NT2/D1 (cell line): ENCODE results near the gene ADAM17.
"Not testable (repeated sequence)": the region's sequence is repeated elsewhere in the genome, so short reads cannot be mapped to it uniquely, and the experiment has no call there.

Experiments used
- DNase-seq: peaks from one replicate; pipeline ENCODE4 v3.0.0-alpha.2; 2011; ENCODE audit warnings: low read depth, low spot score
- H3K27me3 ChIP-seq: 2 replicates; pipeline ENCODE4 v1.6.0; 2011; ENCODE audit warnings: mild to moderate bottlenecking; ENCODE audit not compliant: insufficient read length, insufficient read depth
- H3K36me3 ChIP-seq: 2 replicates; pipeline ENCODE4 v1.6.1; 2011; ENCODE audit warnings: mild to moderate bottlenecking, low read length, mixed read lengths; ENCODE audit not compliant: insufficient read depth, insufficient read length
- H3K4me1 ChIP-seq: 2 replicates; pipeline ENCODE4 v1.5.1; 2011; ENCODE audit not compliant: insufficient read depth, insufficient read length
- H3K4me3 ChIP-seq: 2 replicates; pipeline ENCODE4 v1.5.1; 2011; ENCODE audit warnings: low read depth; ENCODE audit not compliant: insufficient read length
- H3K9ac ChIP-seq: 2 replicates; pipeline ENCODE4 v1.6.0; 2011; ENCODE audit warnings: low read depth; ENCODE audit not compliant: insufficient read length
- H3K9me3 ChIP-seq: 2 replicates; pipeline ENCODE4 v1.5.1; 2011; ENCODE audit warnings: mild to moderate bottlenecking, low read length; ENCODE audit not compliant: insufficient read depth
- SUZ12 ChIP-seq: IDR thresholded peaks from 2 replicates; pipeline ENCODE4 v1.6.1; 2011; ENCODE audit not compliant: insufficient read length, insufficient read depth; ENCODE audit errors: extremely low read depth
- YY1 ChIP-seq: IDR thresholded peaks from 2 replicates; pipeline ENCODE4 v1.6.1; 2011; ENCODE audit not compliant: insufficient read length, insufficient read depth
- ZNF274 ChIP-seq: IDR thresholded peaks from 2 replicates; pipeline ENCODE4 v1.6.1; 2011; ENCODE audit warnings: mild to moderate bottlenecking, low read depth, low read length

ADAM17 gene

GRCh38 chr2:9565436-9566153 is 10.0 kb upstream of the ADAM17 start:
- H3K27me3 ChIP-seq = no peaks in the 10 kb centered on the region
- H3K9me3 ChIP-seq = no peaks in the 10 kb centered on the region
- no peak for DNase-seq
- TF ChIP-seq YY1 = no peak
- TF ChIP-seq SUZ12 = no peak
- TF ChIP-seq ZNF274 = no peak
- no peak overlapping the region for H3K9ac ChIP-seq
- H3K36me3 ChIP-seq = peaks cover 5% of the 10 kb centered on the region
- H3K4me1 ChIP-seq = no peaks in the 10 kb centered on the region
- no peak overlapping the region for H3K4me3 ChIP-seq

- Histone ChIP-seq H3K36me3 (peaks cover 2% of the 10 kb centered on the region), H3K9ac (no peak overlapping the region), H3K27me3 (no peaks in the 10 kb centered on the region), H3K4me1 (peaks cover 3% of the 10 kb centered on the region), H3K4me3 (no peak overlapping the region), H3K9me3 (no peaks in the 10 kb centered on the region)
- TF ChIP-seq ZNF274 (no peak), SUZ12 (no peak), YY1 (no peak)
- no peak for DNase-seq
These were observed 5.0 kb upstream of the ADAM17 start for GRCh38 chr2:9560628-9561027.

- Histone ChIP-seq H3K36me3 (peaks cover 2% of the 10 kb centered on the region), H3K27me3 (no peaks in the 10 kb centered on the region), H3K9ac (no peak overlapping the region), H3K9me3 (no peaks in the 10 kb centered on the region), H3K4me3 (no peak overlapping the region), H3K4me1 (peaks cover 3% of the 10 kb centered on the region)
- TF ChIP-seq SUZ12 (no peak), YY1 (no peak)
- DNase-seq = peak; percentile 39
These were observed 3.3 kb upstream of the ADAM17 start for GRCh38 chr2:9558948-9559381.

GRCh38 chr2:9556121-9556743 is 602 bp upstream of the ADAM17 start:
- Histone ChIP-seq H3K4me3 (peak overlapping the region; percentile 80), H3K27me3 (no peaks in the 10 kb centered on the region), H3K4me1 (peaks cover 3% of the 10 kb centered on the region), H3K9ac (peak overlapping the region; percentile 89), H3K9me3 (no peaks in the 10 kb centered on the region), H3K36me3 (peaks cover 2% of the 10 kb centered on the region)
- no peak for TF ChIP-seq ZNF274
- TF ChIP-seq SUZ12 = no peak
- no peak for TF ChIP-seq YY1
- DNase-seq = no peak

GRCh38 chr2:9554921-9555296 is 721 bp downstream of the ADAM17 start:
- H3K9me3 ChIP-seq = no peaks in the 10 kb centered on the region
- TF ChIP-seq SUZ12 (no peak), ZNF274 (no peak)
- H3K4me1 ChIP-seq = peaks cover 3% of the 10 kb centered on the region
- H3K9ac ChIP-seq = peak overlapping the region; percentile 85
- peak; percentile 42 for DNase-seq
- no peaks in the 10 kb centered on the region for H3K27me3 ChIP-seq
- H3K4me3 ChIP-seq = peak overlapping the region; percentile 80
- H3K36me3 ChIP-seq = no peaks in the 10 kb centered on the region

GRCh38 chr2:9552219-9553178 is 3.1 kb downstream of the ADAM17 start:
- no peak for DNase-seq
- no peaks in the 10 kb centered on the region for H3K27me3 ChIP-seq
- TF ChIP-seq ZNF274 (no peak), YY1 (no peak), SUZ12 (no peak)
- H3K36me3 ChIP-seq = no peaks in the 10 kb centered on the region
- H3K4me3 ChIP-seq = no peak overlapping the region
- no peaks in the 10 kb centered on the region for H3K9me3 ChIP-seq
- H3K4me1 ChIP-seq = no peaks in the 10 kb centered on the region
- no peak overlapping the region for H3K9ac ChIP-seq

GRCh38 chr2:9550859-9551391 is 4.7 kb downstream of the ADAM17 start:
- not testable (repeated sequence) for H3K4me3 ChIP-seq, H3K9ac ChIP-seq, H3K4me1 ChIP-seq, H3K27me3 ChIP-seq, H3K36me3 ChIP-seq, H3K9me3 ChIP-seq, DNase-seq
